ENCODE data around the gene DOCK2. TPM values are rescaled to one million over a fixed set of nuclear protein-coding genes. Genes with fewer than 3 reads are reported as not detected.

The DOCK2 gene
- total and polyA plus RNA-seq, 9 of the 15 experiments (the other 6 are each of a cell fraction or from before 2014, with no cell fraction given): 4.5 to 42.6 (median 20.5) TPM

GRCh38 chr5:170087168-170087817 lies 450.2 kb downstream of the DOCK2 start (continued):
- TF ChIP-seq USF1 (CRISPR knock-in tag; IDR thresholded peaks at IDR 0.05) (no peak), RAD21 (CRISPR knock-in tag; conservative IDR thresholded peaks at IDR 0.05 in 1 of 2, IDR thresholded peaks at IDR 0.05 in 1 of 2) (no peak), TAL1 (IDR thresholded peaks at IDR 0.05) (peak; percentile 87), ATF1 (CRISPR knock-in tag; IDR thresholded peaks at IDR 0.05) (no peak), ATF1 (tag; IDR thresholded peaks at IDR 0.05) (no peak), STAT5A (IDR thresholded peaks at IDR 0.05; ENCODE audit: borderline replicate concordance, low read length) (peak; percentile 65; the same call in 1 of the 2 replicates), YBX1 (IDR thresholded peaks at IDR 0.05) (no peak), TEAD4 (IDR thresholded peaks at IDR 0.05; ENCODE audit: low read length) (peak; percentile 97), TEAD4 (CRISPR knock-in tag; IDR thresholded peaks at IDR 0.05; ENCODE audit: borderline replicate concordance) (no peak), NFIC (IDR thresholded peaks at IDR 0.05) (peak; percentile 52; the same call in 1 of the 2 replicates), EP300 (IDR thresholded peaks at IDR 0.05; ENCODE audit: low read length) (no peak), FOXA1 (IDR thresholded peaks at IDR 0.05; ENCODE audit: borderline replicate concordance) (no peak), TRIM24 (IDR thresholded peaks at IDR 0.05) (peak; percentile 10 to 42; a peak in 1 of 4 replicates), ERF (CRISPR knock-in tag; IDR thresholded peaks at IDR 0.05) (no peak), SMAD4 (CRISPR knock-in tag; conservative IDR thresholded peaks at IDR 0.05) (no peak; the same call in 1 of the 2 replicates), MEF2D (tag; conservative IDR thresholded peaks at IDR 0.05; ENCODE audit: low read depth) (no peak), ZNF584 (CRISPR knock-in tag; IDR thresholded peaks at IDR 0.05; ENCODE audit: low read depth) (peak; percentile 94), MEF2A (IDR thresholded peaks at IDR 0.05; ENCODE audit: control insufficient read depth, low read depth, low read length) (no peak), ZNF280A (IDR thresholded peaks at IDR 0.05; ENCODE audit: low read depth, partially characterized antibody) (no peak), NR1H2 (CRISPR knock-in tag; IDR thresholded peaks at IDR 0.05) (no peak), BRF1 (IDR thresholded peaks at IDR 0.05; ENCODE audit: borderline replicate concordance, extremely low read depth, insufficient read length) (no peak), ZNF347 (CRISPR knock-in tag; IDR thresholded peaks at IDR 0.05; ENCODE audit: low read depth) (no peak), CCNT2 (IDR thresholded peaks at IDR 0.05; ENCODE audit: borderline replicate concordance, extremely low read depth, insufficient read length, low read depth, low read length) (no peak), SIRT6 (IDR thresholded peaks at IDR 0.05; ENCODE audit: low read depth, low read length) (no peak), NUFIP1 (IDR thresholded peaks at IDR 0.05; ENCODE audit: partially characterized antibody) (no peak), ZNF511 (CRISPR knock-in tag; IDR thresholded peaks at IDR 0.05) (no peak), ETV6 (IDR thresholded peaks at IDR 0.05; ENCODE audit: borderline replicate concordance in 1 of 2, low read depth in 2 of 2, low read length in 1 of 2) (no peak), ETV6 (CRISPR knock-in tag; IDR thresholded peaks at IDR 0.05; ENCODE audit: borderline replicate concordance) (no peak), SP2 (IDR thresholded peaks at IDR 0.05; ENCODE audit: extremely low read depth, low read depth, low read length, poor library complexity, severe bottlenecking) (no peak)

Data from K562 (cell line).